ENCODE data around the gene CISD1.

Gene CISD1

GRCh38 chr10:58266003-58266825, 2.7 kb upstream of the CISD1 start:
- DNase-seq = peak; percentile 22

- DNase-seq = peak; percentile 48
Observed at GRCh38 chr10:58266826-58267712, 1.9 kb upstream of the CISD1 start.

DNA sequence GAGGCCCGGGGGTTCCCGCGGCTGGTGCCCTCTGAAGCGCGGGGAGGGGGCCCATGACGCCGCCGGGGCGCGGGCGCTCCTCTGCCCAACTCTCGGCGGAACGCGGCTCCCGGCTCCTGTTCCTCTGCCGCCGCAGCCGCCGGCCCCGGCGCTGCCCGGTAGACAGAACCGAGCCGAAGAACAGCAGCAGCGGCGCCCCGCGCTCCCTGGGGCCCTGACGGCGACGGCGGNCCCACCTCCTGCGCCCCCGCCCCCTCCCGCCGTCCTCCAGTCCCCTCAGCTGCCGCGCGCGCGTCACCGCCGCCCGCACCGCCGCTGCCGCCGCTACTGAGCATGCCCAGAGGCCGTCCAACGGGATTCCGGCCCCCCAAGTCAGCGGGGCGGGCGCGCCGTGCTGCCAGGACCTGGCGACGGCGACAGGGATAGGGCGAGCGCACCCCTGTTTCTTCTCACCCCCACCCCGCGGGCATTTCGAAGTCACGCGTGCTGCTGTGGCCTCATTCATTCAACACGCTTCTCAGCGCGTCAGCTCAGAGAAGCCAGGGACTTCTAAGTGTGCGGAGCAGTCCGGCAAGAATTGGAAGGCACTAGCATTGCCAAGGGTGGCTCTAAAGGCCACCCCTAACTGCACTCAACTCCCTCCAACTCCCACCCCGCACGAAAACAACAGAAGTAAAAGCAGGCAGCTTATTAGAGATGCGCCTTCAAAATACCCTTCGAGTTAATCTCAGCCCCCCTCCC, 1.1 kb upstream of the CISD1 start, which contains the start of gene IPMK:
IPMK (minus strand) TSS at position 182 of the 741 bp plus-strand sequence. CDS start 283 bp downstream, outside the sequence.
- DNase-seq = peak; percentile 68

DNA sequence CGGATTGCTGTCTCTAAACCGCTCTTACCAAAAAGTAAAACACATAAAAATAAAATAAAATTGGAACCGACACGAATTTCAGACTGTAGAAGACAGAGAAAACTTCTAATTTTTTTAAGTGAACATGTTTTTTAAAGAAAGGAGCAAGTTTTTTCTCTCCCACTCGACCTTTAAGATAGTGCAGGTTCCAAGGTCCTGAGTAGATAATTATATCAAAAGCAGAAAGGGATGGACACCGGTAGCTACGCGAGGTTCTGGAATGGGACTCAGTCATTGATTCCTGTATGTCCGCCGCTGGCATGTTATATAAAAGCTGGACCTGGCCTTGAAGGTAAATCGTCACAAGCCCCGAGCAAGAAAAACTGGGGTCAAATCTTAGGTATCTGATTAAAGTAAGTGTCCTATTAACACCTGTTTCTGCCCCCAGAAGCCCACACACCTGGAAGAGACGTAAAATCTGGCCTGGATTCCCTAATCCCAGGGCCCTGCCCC, 462 bp upstream of the CISD1 start:
- peak; percentile 88 for DNase-seq

GRCh38 chr10:58269782-58270290, 874 bp downstream of the CISD1 start:
- no peak for DNase-seq

DNA sequence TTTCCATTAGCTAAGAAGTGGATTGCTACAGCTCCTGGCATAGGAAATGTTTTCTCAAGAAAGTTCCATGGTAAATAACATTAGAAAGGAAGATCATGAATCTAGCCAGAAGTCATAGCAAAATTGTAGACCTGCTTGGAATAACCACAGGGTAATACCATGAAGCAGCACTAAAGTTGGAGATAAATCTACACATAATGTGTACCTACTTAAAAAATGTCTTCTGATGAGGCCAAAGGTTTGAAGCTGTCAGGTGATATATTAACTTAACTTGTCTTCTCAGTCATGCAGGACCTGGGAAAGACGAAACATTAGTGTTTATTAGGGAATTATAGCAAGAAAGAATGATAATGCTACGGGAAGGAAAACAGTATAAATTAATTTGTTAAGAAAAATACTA, 6.3 kb downstream of the CISD1 start:
- DNase-seq = no peak

DNA sequence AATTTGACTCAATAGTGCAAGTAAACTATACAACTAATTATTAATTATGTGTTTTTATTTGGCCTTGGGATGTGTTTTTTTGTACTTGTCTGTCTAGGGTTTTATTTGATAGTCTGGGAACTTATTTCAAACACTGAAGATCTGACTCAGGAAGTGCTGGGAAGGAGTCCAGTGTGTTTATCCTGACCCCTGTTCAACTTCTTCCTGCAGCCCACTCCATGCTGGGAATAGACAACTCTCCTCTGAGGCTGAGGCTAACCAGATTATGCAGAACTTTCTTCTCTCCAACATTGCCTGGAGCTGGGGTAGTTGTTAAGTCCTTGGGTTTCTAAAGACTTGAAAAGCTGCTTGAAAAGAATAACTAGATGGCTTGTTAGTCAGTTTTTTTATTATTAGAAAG, 6.9 kb downstream of the CISD1 start:
- no peak for DNase-seq

GRCh38 chr10:58278274-58278961, 9.5 kb downstream of the CISD1 start:
- DNase-seq = no peak

DNA sequence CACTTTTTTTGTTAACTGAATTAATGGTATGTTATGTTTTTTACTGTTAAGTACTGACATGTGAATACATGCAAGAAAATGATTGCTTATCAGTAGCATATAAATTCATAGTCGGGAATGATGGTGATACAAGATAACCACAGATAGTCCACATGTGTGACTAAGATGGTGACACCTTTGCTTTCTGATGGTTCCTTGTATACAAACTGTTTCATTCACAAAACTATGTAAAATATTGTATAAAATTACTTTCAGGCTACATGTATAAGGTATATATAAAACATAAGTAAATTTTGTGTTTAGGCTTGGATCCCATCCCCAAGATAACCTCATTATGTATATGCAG, 10.0 kb downstream of the CISD1 start:
- DNase-seq = no peak

DNA sequence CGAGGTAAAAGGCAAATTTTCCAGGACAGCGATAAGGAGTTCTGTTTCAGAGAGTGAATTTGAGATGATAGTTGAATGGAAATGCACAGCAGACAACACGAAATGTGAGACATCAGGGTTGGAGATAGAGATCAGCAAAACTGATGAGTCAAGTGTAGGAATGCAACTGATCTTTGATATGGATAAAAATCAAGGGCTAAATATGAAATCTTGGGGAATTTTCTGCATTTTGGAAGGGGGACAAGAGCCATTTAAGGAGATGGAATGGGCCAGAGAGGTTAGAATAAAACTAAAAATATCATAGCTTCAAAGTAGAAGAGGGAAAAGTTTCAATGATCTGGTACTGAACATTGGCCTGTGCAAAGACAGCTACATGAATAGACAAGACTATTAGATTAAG, 11.5 kb downstream of the CISD1 start:
- DNase-seq = no peak

DNA sequence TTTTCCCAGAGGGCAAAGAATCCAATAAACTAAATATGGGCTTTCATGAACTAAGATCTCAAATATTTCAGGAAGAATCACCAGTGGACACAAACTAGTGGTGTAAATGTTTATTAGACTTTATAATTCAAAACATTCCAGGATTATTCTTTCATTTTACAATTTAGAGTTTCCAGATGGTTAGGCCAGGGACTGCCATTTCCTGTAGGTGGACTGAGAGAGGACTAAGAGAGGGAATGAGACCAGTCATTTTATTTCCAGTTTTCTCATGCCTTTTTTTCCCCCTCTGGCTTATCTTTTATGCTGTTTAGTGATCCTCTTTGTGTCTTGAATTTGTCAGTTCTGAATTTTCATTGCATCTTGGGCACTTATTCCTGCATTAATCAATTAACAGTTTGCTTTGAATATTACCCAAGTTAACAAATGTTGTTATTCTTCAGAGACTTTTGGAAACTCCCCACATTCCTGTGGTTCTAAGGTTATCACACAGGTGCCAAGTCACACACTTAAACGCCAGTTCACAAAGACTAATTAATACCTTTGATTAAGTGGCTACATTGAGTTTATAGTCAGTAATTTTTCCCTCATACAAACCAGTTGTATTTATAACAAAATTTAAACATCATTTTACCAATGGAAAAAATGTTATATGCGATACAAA, 12.3 kb downstream of the CISD1 start:
- no peak for DNase-seq

GRCh38 chr10:58282615-58283014, 13.7 kb downstream of the CISD1 start:
- DNase-seq = no peak

DNA sequence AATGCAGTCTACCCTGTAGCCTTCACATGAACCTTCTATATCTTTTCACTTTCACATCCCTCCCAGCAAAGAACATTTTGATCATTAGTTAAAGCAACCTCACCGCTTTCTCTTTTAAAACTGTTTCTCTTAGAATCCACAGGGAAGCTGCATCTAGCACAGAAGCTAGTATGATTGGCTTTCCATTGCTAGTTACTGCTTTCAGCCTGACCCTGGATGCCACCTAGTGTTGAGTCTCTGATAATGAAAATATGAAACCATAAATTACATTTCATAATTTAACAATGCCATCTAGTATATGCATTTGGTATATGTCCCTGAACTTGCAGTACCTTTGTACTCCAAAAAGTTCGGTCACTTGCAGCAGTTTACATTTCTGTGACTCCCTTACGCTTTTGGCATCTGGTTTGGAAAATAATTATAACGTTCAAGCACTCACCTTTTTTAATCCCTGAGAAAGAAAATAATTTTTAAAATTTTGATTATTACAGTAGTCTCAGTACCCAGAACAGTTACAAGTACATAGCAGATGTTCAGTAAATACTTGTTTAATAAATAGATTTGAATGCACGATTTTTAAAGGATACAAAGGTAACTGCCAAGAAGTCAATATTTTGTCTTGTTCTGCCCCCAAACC, 22.7 kb downstream of the CISD1 start:
- no peak for DNase-seq

- no peak for DNase-seq
Observed at GRCh38 chr10:58293989-58294388, 25.0 kb downstream of the CISD1 start.

GRCh38 chr10:58299580-58299979, 30.6 kb downstream of the CISD1 start:
- DNase-seq = peak; percentile 22

DNA sequence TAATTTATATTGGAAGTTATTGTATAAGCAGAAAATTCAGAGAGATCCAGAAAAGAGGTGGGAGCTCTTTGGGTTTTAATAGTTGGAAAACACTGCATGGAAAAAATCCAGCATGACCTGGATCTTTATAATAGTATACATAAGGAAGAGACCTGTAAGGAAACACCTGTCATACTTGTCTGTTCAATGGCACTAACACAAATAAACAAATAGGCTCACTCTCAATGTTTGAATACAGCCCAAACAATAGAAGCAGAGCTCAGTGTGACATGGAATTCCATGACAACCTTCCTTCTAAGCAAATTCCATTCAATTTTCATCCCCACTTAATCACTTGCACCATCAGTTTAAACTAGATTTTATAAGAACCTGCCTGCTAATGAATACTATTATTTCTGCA, 31.7 kb downstream of the CISD1 start:
- no peak for DNase-seq

GRCh38 chr10:58302254-58302653, 33.3 kb downstream of the CISD1 start:
- DNase-seq = no peak

- no peak for DNase-seq
Observed at GRCh38 chr10:58304099-58304633, 35.2 kb downstream of the CISD1 start.

GRCh38 chr10:58305821-58306220, 36.9 kb downstream of the CISD1 start:
- no peak for DNase-seq

- no peak for DNase-seq
Observed at GRCh38 chr10:58307676-58308075, 38.7 kb downstream of the CISD1 start.

GRCh38 chr10:58311026-58311425, 42.1 kb downstream of the CISD1 start:
- no peak for DNase-seq

Measured in KG1 (cell line).